HCT116 (cell line): ENCODE data around the gene DDX24. TPM values are rescaled to one million over a fixed set of nuclear protein-coding genes. Genes with fewer than 3 reads are reported as not detected.

ENCODE experiments used
- ATAC-seq: fragments of 200-7000 bp; cut with Tn5 transposase; 2 replicates; pipeline ENCODE4 v1.9.1; 2020; ENCODE audit warnings: mild to moderate bottlenecking, moderate library complexity
- BruUV-seq: library from RNA; stranded (reverse); fragments of 400-500 nt; replicated peaks from 2 replicates; lab custom pipeline; 2021; lab: Mats Ljungman, UMichigan
- CTCF ChIA-PET: fragments of 300-600 bp; sonication (Branson Sonifier 250); formaldehyde crosslinking; loops from one replicate; lab custom pipeline; 2021; ENCODE audit warnings: antibody characterized with exemption; lab: Charles Lee
- POLR2A ChIA-PET: fragments of 300-600, 350-600 bp; sonication (Branson Sonifier 250); formaldehyde crosslinking; loops from one replicate; lab custom pipeline; 2021; ENCODE audit warnings: antibody characterized with exemption; lab: Charles Lee
- RAD21 ChIA-PET, 2 experiments: fragments of 300-600 bp; sonication (Branson Sonifier 250); formaldehyde crosslinking; loops; one replicate each; lab custom pipeline; 2023; ENCODE audit warnings: low total read pairs in 2 of 2; ENCODE audit not compliant: uncharacterized antibody in 2 of 2, unreplicated experiment in 2 of 2, low non-redundant PET in 1 of 2; lab: Charles Lee
- DNase-seq: peaks from one replicate; pipeline ENCODE4 v3.0.0-alpha.2; 2010; ENCODE audit warnings: low read depth, low spot score
- H2AFZ ChIP-seq: fragments of 200-600 bp; shearing (Covaris generic), sonication (generic); 2 replicates; pipeline ENCODE4 v1.6.1; 2017; ENCODE audit warnings: low read depth, mixed run types, mixed read lengths, antibody characterized with exemption, low read length; ENCODE audit not compliant: poor library complexity, severe bottlenecking
- H3K27ac ChIP-seq: 2 replicates; pipeline ENCODE4 v1.5.1; 2012; ENCODE audit warnings: low read depth, low read length
- H3K27me3 ChIP-seq: fragments of 200-600 bp; sonication (generic); 2 replicates; pipeline ENCODE4 v1.6.1; 2016; ENCODE audit warnings: mixed run types, low read length, mixed read lengths; ENCODE audit not compliant: insufficient read depth
- H3K36me3 ChIP-seq, 2 experiments: fragments of 200-500 bp in 1 of 2; fragments of 200-600 bp in 1 of 2; sonication (Bioruptor generic) in 1 of 2; sonication (generic) in 1 of 2; 2 replicates each; pipeline versions ENCODE4 v1.5.1 to v1.6.1; 2014 to 2016; ENCODE audit warnings: low read length in 2 of 2, inconsistent platforms in 1 of 2, mixed read lengths in 1 of 2, mixed run types in 1 of 2; ENCODE audit not compliant: insufficient read depth in 2 of 2, control insufficient read depth in 1 of 2
- H3K4me1 ChIP-seq, 2 experiments: fragments of 200-600 bp in 1 of 2; sonication (generic) in 1 of 2; 2 replicates each; pipeline versions ENCODE4 v1.5.1 to v1.6.1; 2012 to 2017; ENCODE audit warnings: low read length in 2 of 2, inconsistent platforms in 1 of 2, mild to moderate bottlenecking in 1 of 2, mixed read lengths in 1 of 2, mixed run types in 1 of 2, moderate library complexity in 1 of 2; ENCODE audit not compliant: insufficient read depth in 2 of 2, control insufficient read depth in 1 of 2
- H3K4me2 ChIP-seq: fragments of 200-600 bp; sonication (generic); 2 replicates; pipeline ENCODE4 v1.6.1; 2017; ENCODE audit warnings: mixed run types, low read length, mixed read lengths
- H3K4me3 ChIP-seq, 2 experiments: fragments of 200-600 bp in 1 of 2; sonication (generic) in 1 of 2; replicated peaks in 1 of 2; 2 replicates each; pipeline ENCODE4 v1.5.1; 2011 to 2016; ENCODE audit warnings: low read length in 2 of 2, control low read depth in 1 of 2, low read depth in 1 of 2, mild to moderate bottlenecking in 1 of 2, mixed read lengths in 1 of 2, mixed run types in 1 of 2
- H3K79me2 ChIP-seq: fragments of 200-600 bp; sonication (generic); 2 replicates; pipeline ENCODE4 v1.6.1; 2017; ENCODE audit warnings: mild to moderate bottlenecking, mixed run types, low read length, moderate library complexity, mixed read lengths; ENCODE audit not compliant: insufficient read depth
- H3K9ac ChIP-seq: fragments of 200-600 bp; sonication (generic); 2 replicates; pipeline ENCODE4 v1.6.1; 2016; ENCODE audit warnings: low read length, mixed read lengths
- H3K9me2 ChIP-seq: fragments of 200-600 bp; sonication (generic), shearing (Covaris generic); 2 replicates; pipeline ENCODE4 v1.6.1; 2017; ENCODE audit warnings: mixed run types, mild to moderate bottlenecking, moderate library complexity; ENCODE audit not compliant: insufficient read depth
- H3K9me3 ChIP-seq, 2 experiments: fragments of 200-500 bp in 1 of 2; fragments of 200-600 bp in 1 of 2; sonication (Bioruptor generic) in 1 of 2; sonication (generic) in 1 of 2; 2 replicates each; pipeline ENCODE4 v1.6.1; 2014 to 2017; ENCODE audit warnings: low read length in 2 of 2, mixed read lengths in 2 of 2, inconsistent platforms in 1 of 2, low read depth in 1 of 2, mild to moderate bottlenecking in 1 of 2, mixed run types in 1 of 2, moderate library complexity in 1 of 2; ENCODE audit not compliant: control insufficient read depth in 1 of 2, insufficient read depth in 1 of 2
- H4K20me1 ChIP-seq: fragments of 200-600 bp; sonication (generic), shearing (Covaris generic); 2 replicates; pipeline ENCODE4 v1.6.1; 2017; ENCODE audit warnings: mixed run types, mild to moderate bottlenecking, moderate library complexity; ENCODE audit not compliant: insufficient read depth
- EGR1 ChIP-seq: IDR thresholded peaks from 2 replicates; pipeline ENCODE4 v1.6.1; 2012; ENCODE audit warnings: low read depth
- EZH2 ChIP-seq: fragments of 200-600 bp; sonication (generic); IDR thresholded peaks from 2 replicates; pipeline ENCODE4 v1.6.1; 2017; ENCODE audit warnings: antibody characterized with exemption, mixed run types
- EZH2phosphoT487 ChIP-seq: fragments of 200-600 bp; IDR thresholded peaks from 2 replicates; pipeline ENCODE4 v1.6.1; 2018; ENCODE audit warnings: antibody characterized with exemption, borderline replicate concordance
- POLR2A ChIP-seq: IDR thresholded peaks from 2 replicates; pipeline ENCODE4 v1.7.0; 2011; ENCODE audit warnings: borderline replicate concordance; ENCODE audit not compliant: insufficient read depth, insufficient read length; ENCODE audit errors: extremely low read depth
- POLR2AphosphoS5 ChIP-seq: IDR thresholded peaks from 2 replicates; pipeline ENCODE4 v1.6.1; 2011; ENCODE audit warnings: mild to moderate bottlenecking, low read depth, low read length, moderate library complexity
- RAD21 ChIP-seq: IDR thresholded peaks from 2 replicates; pipeline ENCODE4 v1.6.1; 2012; ENCODE audit warnings: low read depth, mild to moderate bottlenecking
- SRF ChIP-seq: IDR thresholded peaks from 2 replicates; pipeline ENCODE4 v1.6.1; 2012; ENCODE audit warnings: low read depth
- TCF7L2 ChIP-seq: IDR thresholded peaks from 2 replicates; pipeline ENCODE4 v1.7.0; 2011; ENCODE audit warnings: borderline replicate concordance, inconsistent platforms; ENCODE audit not compliant: insufficient read depth, insufficient read length; ENCODE audit errors: extremely low read depth
- YY1 ChIP-seq: IDR thresholded peaks from 2 replicates; pipeline ENCODE4 v1.6.1; 2011; ENCODE audit warnings: low read length, low read depth, moderate library complexity, mild to moderate bottlenecking; ENCODE audit not compliant: insufficient replicate concordance; ENCODE audit errors: extremely low read depth
- ZFX ChIP-seq: fragments of 450-650 bp; IDR thresholded peaks from 2 replicates; pipeline ENCODE4 v1.6.1; 2017
- ZNF274 ChIP-seq: fragments of 200-500 bp; sonication (Bioruptor generic); IDR thresholded peaks from 2 replicates; pipeline ENCODE4 v1.6.1; 2014; ENCODE audit warnings: mild to moderate bottlenecking, low read depth, low read length, inconsistent platforms
- intact Hi-C: fragments of 100-400 bp; cut with micrococcal nuclease; formaldehyde crosslinking; loops from 2 replicates; pipeline ENCODE4 v1.10.0; 2022
- total RNA-seq: library from RNA; stranded (reverse); gene quantifications from one replicate; pipeline ENCODE4 v1.2.1, GENCODE V29; 2021; ENCODE audit not compliant: unreplicated experiment
- TF ChIP-seq, protein P1 (sequence below), 3 experiments: fragments of 200-600 bp in 1 of 3; sonication (generic) in 1 of 3; IDR thresholded peaks in 2 of 3; conservative IDR thresholded peaks in 1 of 3; 2 replicates each; pipeline ENCODE4 v1.5.1; 2012 to 2017; ENCODE audit warnings: low read depth in 2 of 3, low read length in 2 of 3, antibody characterized with exemption in 1 of 3, borderline replicate concordance in 1 of 3, control low read depth in 1 of 3, mild to moderate bottlenecking in 1 of 3, mixed read lengths in 1 of 3, mixed run types in 1 of 3, moderate library complexity in 1 of 3; ENCODE audit not compliant: insufficient read depth in 1 of 3
- TF ChIP-seq, protein P2 (sequence below): IDR thresholded peaks from 2 replicates; pipeline ENCODE4 v1.6.1; 2012

The DDX24 gene
- total RNA-seq, 1 experiment from 2014 or later, result 169 TPM

DNA sequence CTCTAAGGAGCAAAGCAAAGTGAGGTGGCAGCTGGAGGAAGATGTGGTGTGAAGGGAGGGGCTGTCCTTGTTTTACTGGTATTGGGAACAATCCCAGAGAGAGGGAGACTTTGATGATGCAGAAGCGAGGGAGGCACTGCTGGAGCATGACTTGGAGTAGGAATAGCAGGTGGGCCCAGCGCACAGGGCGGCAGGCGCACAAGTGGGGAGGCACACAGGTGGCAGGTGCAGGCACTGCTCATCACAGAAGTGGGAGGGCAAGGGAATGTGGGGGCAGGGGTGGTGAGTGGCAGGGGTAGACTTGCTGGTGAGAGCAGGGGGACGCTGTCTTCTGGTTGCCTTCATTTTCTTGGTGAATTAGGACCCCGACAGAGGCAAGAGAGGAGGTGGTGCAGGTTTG, 18.0 kb upstream of the DDX24 start:
- ATAC-seq (no peak), DNase-seq (no peak)
- no peaks in the 10 kb centered on the region for H3K36me3 ChIP-seq
- H3K9me3 ChIP-seq, result no peaks in the 10 kb centered on the region
- ChIA-PET RAD21 (no interaction called here), CTCF (interaction anchor here (1.2 kb wide), 1 partner anchor 33 kb away, joined by 3 read pairs; no protein-coding TSS in a partner anchor), POLR2A (no interaction called here)
- H4K20me1 ChIP-seq, result no peaks in the 10 kb centered on the region
- no peaks in the 10 kb centered on the region; a peak in 1 of 4 replicates for H3K4me1 ChIP-seq
- H3K9ac ChIP-seq, result no peak overlapping the region
- no peaks in the 10 kb centered on the region for H3K27me3 ChIP-seq
- H3K9me2 ChIP-seq, result no peaks in the 10 kb centered on the region
- no peak overlapping the region for H2AFZ ChIP-seq
- H3K79me2 ChIP-seq, result no peaks in the 10 kb centered on the region
- intact Hi-C loops, result no loop called here
- H3K4me2 ChIP-seq, result no peak overlapping the region
- no TSS peak for BruUV-seq
- TF ChIP-seq ZNF274, result no peak
- TF ChIP-seq, protein P1, sequence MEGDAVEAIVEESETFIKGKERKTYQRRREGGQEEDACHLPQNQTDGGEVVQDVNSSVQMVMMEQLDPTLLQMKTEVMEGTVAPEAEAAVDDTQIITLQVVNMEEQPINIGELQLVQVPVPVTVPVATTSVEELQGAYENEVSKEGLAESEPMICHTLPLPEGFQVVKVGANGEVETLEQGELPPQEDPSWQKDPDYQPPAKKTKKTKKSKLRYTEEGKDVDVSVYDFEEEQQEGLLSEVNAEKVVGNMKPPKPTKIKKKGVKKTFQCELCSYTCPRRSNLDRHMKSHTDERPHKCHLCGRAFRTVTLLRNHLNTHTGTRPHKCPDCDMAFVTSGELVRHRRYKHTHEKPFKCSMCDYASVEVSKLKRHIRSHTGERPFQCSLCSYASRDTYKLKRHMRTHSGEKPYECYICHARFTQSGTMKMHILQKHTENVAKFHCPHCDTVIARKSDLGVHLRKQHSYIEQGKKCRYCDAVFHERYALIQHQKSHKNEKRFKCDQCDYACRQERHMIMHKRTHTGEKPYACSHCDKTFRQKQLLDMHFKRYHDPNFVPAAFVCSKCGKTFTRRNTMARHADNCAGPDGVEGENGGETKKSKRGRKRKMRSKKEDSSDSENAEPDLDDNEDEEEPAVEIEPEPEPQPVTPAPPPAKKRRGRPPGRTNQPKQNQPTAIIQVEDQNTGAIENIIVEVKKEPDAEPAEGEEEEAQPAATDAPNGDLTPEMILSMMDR (IDR thresholded peaks at IDR 0.05 in 2 of 3, conservative IDR thresholded peaks at IDR 0.05 in 1 of 3; ENCODE audit: borderline replicate concordance in 1 of 3, insufficient read depth in 1 of 3, low read depth in 2 of 3, low read length in 2 of 3), result no peak
- TF ChIP-seq, protein P2, sequence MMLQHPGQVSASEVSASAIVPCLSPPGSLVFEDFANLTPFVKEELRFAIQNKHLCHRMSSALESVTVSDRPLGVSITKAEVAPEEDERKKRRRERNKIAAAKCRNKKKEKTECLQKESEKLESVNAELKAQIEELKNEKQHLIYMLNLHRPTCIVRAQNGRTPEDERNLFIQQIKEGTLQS, result no peak
- H3K4me3 ChIP-seq, result no peak overlapping the region
- no peak overlapping the region for H3K27ac ChIP-seq

DNA sequence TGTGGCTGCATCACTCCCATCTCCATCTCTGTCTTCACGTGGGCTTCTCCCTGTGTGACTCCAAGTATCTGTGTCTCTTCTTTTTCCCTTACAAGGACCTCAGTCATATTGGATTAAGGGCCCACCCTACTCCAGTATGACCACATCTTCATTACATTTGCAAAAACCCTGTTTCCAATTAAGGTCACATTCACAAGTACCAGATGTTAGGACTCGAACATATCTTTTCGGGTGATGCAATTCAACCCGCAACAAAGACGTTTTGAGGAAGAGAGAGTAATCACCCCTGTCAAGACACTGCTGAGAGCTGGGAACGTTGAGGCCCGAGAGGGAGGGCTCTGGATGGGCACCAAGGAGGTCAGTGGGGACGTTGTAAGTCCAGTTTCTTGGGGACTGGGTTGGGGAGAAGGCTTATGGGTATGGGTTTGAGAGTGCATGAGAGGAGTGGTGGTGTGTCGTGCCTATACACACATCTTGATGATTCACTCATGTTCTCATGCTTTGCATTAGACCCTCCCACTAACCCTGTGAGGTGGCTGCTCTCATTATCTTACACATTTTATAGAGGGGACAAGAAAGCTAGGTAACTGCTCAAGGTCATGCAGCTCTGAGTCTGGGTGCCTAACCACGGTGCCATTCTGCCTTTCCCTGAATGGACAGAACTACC, 17.5 kb upstream of the DDX24 start:
- POLR2A ChIA-PET, result no interaction called here
- Histone ChIP-seq H3K4me3 (no peak overlapping the region), H3K9ac (no peak overlapping the region), H3K4me2 (no peak overlapping the region), H3K79me2 (no peaks in the 10 kb centered on the region), H3K36me3 (no peaks in the 10 kb centered on the region)
- CTCF ChIA-PET, result no interaction called here
- no peak for DNase-seq
- BruUV-seq, result no TSS peak
- RAD21 ChIA-PET, result no interaction called here
- intact Hi-C loops, result no loop called here
- TF ChIP-seq EZH2phosphoT487 (no peak), TCF7L2 (no peak), EGR1 (no peak), POLR2A (no peak), ZFX (no peak), POLR2AphosphoS5 (no peak), SRF (no peak), ZNF274 (no peak), RAD21 (no peak), EZH2 (no peak), YY1 (no peak)
- TF ChIP-seq, protein P2, result no peak
- TF ChIP-seq, all 23 proteins: peak for 0
- no peaks in the 10 kb centered on the region for H3K27me3 ChIP-seq
- no peak overlapping the region for H2AFZ ChIP-seq
- H3K9me3 ChIP-seq, result no peaks in the 10 kb centered on the region
- ATAC-seq, result no peak
- H3K9me2 ChIP-seq, result no peaks in the 10 kb centered on the region
- H3K27ac ChIP-seq, result no peak overlapping the region
- H4K20me1 ChIP-seq, result no peaks in the 10 kb centered on the region
- H3K4me1 ChIP-seq, result no peaks in the 10 kb centered on the region; a peak in 1 of 4 replicates
